H1 (cell line): ENCODE results near the gene WDR33. TPM values are rescaled to one million over a fixed set of nuclear protein-coding genes. Genes with fewer than 3 reads are reported as not detected.
A peak's percentile ranks its signal among the peaks of the same experiment; 100 is the strongest.

Experiments used
- CTCF ChIA-PET: fragments of 300-600 bp; sonication (Branson Sonifier 250); formaldehyde crosslinking; loops from one replicate; lab custom pipeline; 2021; ENCODE audit not compliant: partially characterized antibody; lab: Charles Lee
- POLR2A ChIA-PET: fragments of 300-600 bp; sonication (Branson Sonifier 250); formaldehyde crosslinking; loops from one replicate; lab custom pipeline; 2021; ENCODE audit warnings: inconsistent platforms; ENCODE audit not compliant: partially characterized antibody; lab: Charles Lee
- DNase-seq, 2 experiments: peaks; one replicate each; pipeline versions ENCODE4 v3.0.0 to v3.0.0-alpha.2; 2010 to 2022; ENCODE audit warnings: low spot score in 2 of 2, low read depth in 1 of 2, mixed read lengths in 1 of 2
- FAIRE-seq: peaks from 2 replicates; lab custom pipeline; 2011; peaks lifted over from hg19 to GRCh38; lab: Jason Lieb, UNC
- H2AFZ ChIP-seq: 2 replicates; pipeline ENCODE4 v1.8.1; 2012; ENCODE audit warnings: low read length, inconsistent platforms
- H2AK5ac ChIP-seq: 2 replicates; pipeline ENCODE4 v1.6.1; 2013; ENCODE audit warnings: low read depth, low read length
- H2BK120ac ChIP-seq: replicated peaks from 2 replicates; pipeline ENCODE3; 2013; ENCODE audit warnings: low read depth, low read length, inconsistent platforms
- H2BK12ac ChIP-seq: 2 replicates; pipeline ENCODE4 v1.6.1; 2013; ENCODE audit warnings: low read depth, low read length
- H2BK15ac ChIP-seq: 2 replicates; pipeline ENCODE4 v1.6.1; 2013; ENCODE audit warnings: low read length
- H2BK20ac ChIP-seq: 2 replicates; pipeline ENCODE4 v1.6.1; 2013; ENCODE audit warnings: low read length
- H2BK5ac ChIP-seq: 2 replicates; pipeline ENCODE4 v1.6.1; 2013; ENCODE audit warnings: low read depth, low read length
- H3K14ac ChIP-seq: 2 replicates; pipeline ENCODE4 v1.6.1; 2013; ENCODE audit warnings: inconsistent platforms; ENCODE audit not compliant: insufficient read length
- H3K18ac ChIP-seq: 2 replicates; pipeline ENCODE4 v1.6.1; 2013; ENCODE audit warnings: low read length; ENCODE audit errors: extremely low read depth
- H3K23ac ChIP-seq: 2 replicates; pipeline ENCODE4 v1.6.1; 2013; ENCODE audit warnings: inconsistent platforms; ENCODE audit not compliant: insufficient read length
- H3K23me2 ChIP-seq: 2 replicates; pipeline ENCODE4 v1.6.1; 2013; ENCODE audit warnings: low read depth, low read length
- H3K27ac ChIP-seq: 2 replicates; pipeline ENCODE4 v1.6.1; 2011; ENCODE audit warnings: low read depth, low read length, inconsistent platforms
- H3K27me3 ChIP-seq, 4 experiments: replicated peaks in 1 of 4; 1 replicate in 1 of 4; 2 replicates in 3 of 4; pipeline versions ENCODE4 v1.6.1 to v1.8.1; 2011 to 2013; ENCODE audit warnings: low read length in 3 of 4, mild to moderate bottlenecking in 3 of 4, inconsistent platforms in 2 of 4, mixed read lengths in 2 of 4, moderate library complexity in 1 of 4; ENCODE audit not compliant: control insufficient read depth in 3 of 4, insufficient read depth in 3 of 4; ENCODE audit errors: extremely low read depth in 1 of 4
- H3K36me3 ChIP-seq, 4 experiments: 2 replicates each; pipeline versions ENCODE4 v1.6.1 to v1.8.1; 2011 to 2013; ENCODE audit warnings: mild to moderate bottlenecking in 4 of 4, low read length in 3 of 4, moderate library complexity in 2 of 4, control low read depth in 1 of 4, inconsistent platforms in 1 of 4; ENCODE audit not compliant: insufficient read depth in 4 of 4, control insufficient read depth in 2 of 4
- H3K4ac ChIP-seq: replicated peaks from 2 replicates; pipeline ENCODE3; 2013; ENCODE audit warnings: low read length, low read depth, mixed read lengths, inconsistent platforms; ENCODE audit not compliant: insufficient read length
- H3K4me1 ChIP-seq, 4 experiments: replicated peaks in 1 of 4; 1 replicate in 1 of 4; 2 replicates in 3 of 4; pipeline versions ENCODE4 v1.6.1 to v1.8.1; 2011 to 2013; ENCODE audit warnings: low read length in 3 of 4, inconsistent platforms in 2 of 4, mixed read lengths in 1 of 4; ENCODE audit not compliant: insufficient read depth in 4 of 4, control insufficient read depth in 3 of 4
- H3K4me2 ChIP-seq, 2 experiments: 2 replicates each; pipeline versions ENCODE4 v1.6.1 to v1.8.1; 2011 to 2013; ENCODE audit warnings: low read depth in 2 of 2, low read length in 2 of 2, control low read depth in 1 of 2, inconsistent platforms in 1 of 2, mild to moderate bottlenecking in 1 of 2; ENCODE audit not compliant: insufficient read depth in 1 of 2
- H3K4me3 ChIP-seq, 4 experiments: fragments of 200-600, 300-600 bp in 1 of 4; sonication (generic), shearing (Covaris generic), sonication (Bioruptor Twin) in 1 of 4; 2 replicates each; pipeline versions ENCODE4 v1.5.1 to v1.8.1; 2011 to 2016; ENCODE audit warnings: low read length in 4 of 4, low read depth in 3 of 4, control low read depth in 2 of 4, inconsistent platforms in 2 of 4, mild to moderate bottlenecking in 2 of 4, mixed read lengths in 1 of 4, moderate library complexity in 1 of 4; ENCODE audit not compliant: insufficient read depth in 2 of 4; ENCODE audit errors: extremely low read depth in 1 of 4
- H3K56ac ChIP-seq: replicated peaks from 2 replicates; pipeline ENCODE3; 2013; ENCODE audit warnings: low read depth, mild to moderate bottlenecking, mixed read lengths, low read length, inconsistent platforms; ENCODE audit not compliant: insufficient read length
- H3K79me1 ChIP-seq: 2 replicates; pipeline ENCODE4 v1.6.1; 2013; ENCODE audit warnings: low read depth, low read length, control low read depth
- H3K79me2 ChIP-seq, 2 experiments: 2 replicates each; pipeline versions ENCODE4 v1.6.1 to v1.8.1; 2012 to 2013; ENCODE audit warnings: low read length in 2 of 2, mild to moderate bottlenecking in 2 of 2, inconsistent platforms in 1 of 2; ENCODE audit not compliant: insufficient read depth in 2 of 2, control insufficient read depth in 1 of 2
- H3K9ac ChIP-seq, 4 experiments: replicated peaks in 1 of 4; 1 replicate in 1 of 4; 2 replicates in 3 of 4; pipeline versions ENCODE4 v1.6.1 to v1.8.1; 2011 to 2013; ENCODE audit warnings: low read depth in 3 of 4, low read length in 3 of 4, control low read depth in 2 of 4, mild to moderate bottlenecking in 2 of 4, moderate library complexity in 2 of 4, inconsistent platforms in 1 of 4; ENCODE audit errors: extremely low read depth in 1 of 4
- H3K9me3 ChIP-seq, 2 experiments: 2 replicates each; pipeline versions ENCODE4 v1.6.1 to v1.8.1; 2012 to 2013; ENCODE audit warnings: mild to moderate bottlenecking in 2 of 2, moderate library complexity in 2 of 2, control low read depth in 1 of 2, inconsistent platforms in 1 of 2, low read depth in 1 of 2, low read length in 1 of 2, mixed read lengths in 1 of 2; ENCODE audit not compliant: insufficient read depth in 2 of 2
- H4K20me1 ChIP-seq, 2 experiments: replicated peaks in 1 of 2; 2 replicates each; pipeline versions ENCODE3 to v1.8.1; 2011 to 2013; ENCODE audit warnings: inconsistent platforms in 2 of 2, low read length in 2 of 2, mild to moderate bottlenecking in 1 of 2; ENCODE audit not compliant: insufficient read depth in 2 of 2, control insufficient read depth in 1 of 2
- H4K5ac ChIP-seq: 2 replicates; pipeline ENCODE4 v1.6.1; 2013; ENCODE audit warnings: low read length, low read depth, mixed read lengths, inconsistent platforms; ENCODE audit not compliant: insufficient read length
- H4K8ac ChIP-seq: 2 replicates; pipeline ENCODE4 v1.8.0; 2013; ENCODE audit warnings: mild to moderate bottlenecking, moderate library complexity, low read length, inconsistent platforms; ENCODE audit not compliant: insufficient read depth; ENCODE audit errors: extremely low read depth
- H4K91ac ChIP-seq: replicated peaks from 2 replicates; pipeline ENCODE3; 2013; ENCODE audit warnings: low read length, mixed read lengths, inconsistent platforms; ENCODE audit not compliant: insufficient read length
- CBX8 ChIP-seq: fragments of 300-800, 300-1000 bp; sonication (generic); IDR thresholded peaks from 2 replicates; pipeline ENCODE4 v1.7.1; 2016; ENCODE audit warnings: low read depth, low read length, borderline replicate concordance
- EGR1 ChIP-seq: IDR thresholded peaks from 2 replicates; pipeline ENCODE4 v1.6.1; 2011; ENCODE audit warnings: low read depth, low read length, borderline replicate concordance
- EZH2 ChIP-seq: fragments of 200-600 bp; sonication (generic); IDR thresholded peaks from 2 replicates; pipeline ENCODE4 v1.7.1; 2012; ENCODE audit warnings: low read depth, mild to moderate bottlenecking, moderate library complexity, low read length, inconsistent platforms; ENCODE audit not compliant: severe bottlenecking
- KDM4A ChIP-seq: IDR thresholded peaks from one replicate; pipeline ENCODE4 v1.7.1; 2012; ENCODE audit warnings: low read depth, mild to moderate bottlenecking, moderate library complexity, low read length, inconsistent platforms; ENCODE audit not compliant: severe bottlenecking
- RNF2 ChIP-seq: fragments of 200-900, 300-1000 bp; sonication (generic); IDR thresholded peaks from 2 replicates; pipeline ENCODE4 v1.7.1; 2016; ENCODE audit warnings: borderline replicate concordance, low read depth, mild to moderate bottlenecking, antibody characterized with exemption, low read length; ENCODE audit not compliant: poor library complexity, severe bottlenecking; ENCODE audit errors: missing control alignments
- SP1 ChIP-seq: IDR thresholded peaks from 2 replicates; pipeline ENCODE4 v1.6.1; 2011; ENCODE audit warnings: low read depth, low read length
- SP4 ChIP-seq: IDR thresholded peaks from 2 replicates; pipeline ENCODE4 v1.6.1; 2012; ENCODE audit warnings: low read length, inconsistent platforms
- TAF7 ChIP-seq: optimal IDR thresholded peaks from 2 replicates; pipeline ENCODE3; 2011; ENCODE audit warnings: low read depth, mild to moderate bottlenecking, inconsistent platforms, low read length, moderate library complexity, borderline replicate concordance
- ZNF274 ChIP-seq: IDR thresholded peaks from 2 replicates; pipeline ENCODE4 v1.7.0; 2012; ENCODE audit warnings: low read length, borderline replicate concordance; ENCODE audit errors: extremely low read depth
- WGBS, 2 experiments: shearing (Covaris generic) in 1 of 2; methylation state at CpG; one replicate each; pipeline versions ENCODE4 v1.1.6 to v1.1.7; 2013 to 2015; ENCODE audit warnings: low lambda C conversion rate in 2 of 2, mixed read lengths in 2 of 2, inconsistent platforms in 1 of 2, low coverage in 1 of 2, missing lambda C conversion rate in 1 of 2; ENCODE audit not compliant: insufficient replicate concordance in 2 of 2, insufficient coverage in 1 of 2, insufficient read length in 1 of 2; ENCODE audit errors: extremely low coverage in 1 of 2, missing lambda C conversion rate in 1 of 2; 5-methylcytosine and 5-hydroxymethylcytosine counted together
- polyA plus RNA-seq, 7 experiments: library from polyadenylated mRNA; depleted of rRNA in 3 of 7; stranded (reverse) in 5 of 7; unstranded in 2 of 7; fragments of >200 nt in 5 of 7; fragments of 200-250 nt in 2 of 7; gene quantifications; 1 replicate in 5 of 7; 2 replicates in 1 of 7; 4 replicates in 1 of 7; pipeline versions ENCODE4 v1.2.1 to v1.2.3, GENCODE V29; 2011 to 2013; ENCODE audit warnings: missing spikeins in 2 of 7, mixed read lengths in 2 of 7
- total RNA-seq: library from RNA; stranded (reverse); fragmentation: NEBNext Ultra II Directional; extraction: Animal tissue kit (Norgen Biotek cat#: 25700); gene quantifications from 2 replicates; pipeline ENCODE4 v1.2.1, GENCODE V29; 2021
- TF ChIP-seq, protein P1 (sequence below): IDR thresholded peaks from 2 replicates; pipeline ENCODE4 v1.6.1; 2012; ENCODE audit warnings: inconsistent platforms

WDR33 gene
- total and polyA plus RNA-seq, 2 of the 8 experiments (the other 6 are each of a cell fraction or from before 2014, with no cell fraction given): 18.1 to 82.7 TPM

- H2AK5ac ChIP-seq: no peak overlapping the region
- peak overlapping the region; percentile 91; the same call in 1 of the 2 replicates for H2AFZ ChIP-seq
- no peaks in the 10 kb centered on the region for H3K36me3 ChIP-seq
- H2BK20ac ChIP-seq: no peak overlapping the region
- peak overlapping the region; percentile 83; the same call in 1 of the 2 replicates for H3K18ac ChIP-seq
- H4K20me1 ChIP-seq: no peaks in the 10 kb centered on the region
- H4K91ac ChIP-seq: no peak overlapping the region
- H3K4me3 ChIP-seq: peak overlapping the region; percentile 25 to 63 (median 45)
- no peak overlapping the region for H3K23ac ChIP-seq
- H3K9me3 ChIP-seq: no peaks in the 10 kb centered on the region
- no peaks in the 10 kb centered on the region for H3K79me2 ChIP-seq
- no peaks in the 10 kb centered on the region for H3K79me1 ChIP-seq
- 22% methylated on average over 34 of the region's 69 CpGs; no CpG with 5 or more reads in 1 of the 2 experiments for WGBS, 2 experiments
- H4K5ac ChIP-seq: no peak overlapping the region
- no peak overlapping the region for H2BK15ac ChIP-seq
- ChIA-PET CTCF (interaction anchor here (0.6 to 2.6 kb wide), 8 partner anchors 12 to 245 kb away, joined by 3 to 11 read pairs (median 4); no protein-coding TSS in a partner anchor), POLR2A (interaction anchor here (1.1 to 3.8 kb wide), 2 partner anchors 11 to 147 kb away, joined by 3 to 21 read pairs; partner anchors contain the start of genes LIMS2 and WDR33)
- no peak overlapping the region for H3K56ac ChIP-seq
- no peak overlapping the region for H3K14ac ChIP-seq
- no peak overlapping the region for H2BK120ac ChIP-seq
- no peak overlapping the region for H2BK5ac ChIP-seq
- peak overlapping the region in 2 of 4 experiments; percentile 20 to 67; a peak in 3 of 7 replicates for H3K9ac ChIP-seq
- DNase-seq (no peak), FAIRE-seq (no peak)
- H3K23me2 ChIP-seq: peaks cover 3% of the 10 kb centered on the region; the same call in 1 of the 2 replicates
- peak overlapping the region; percentile 63 for H3K4ac ChIP-seq
- no peak overlapping the region for H3K27ac ChIP-seq
- H4K8ac ChIP-seq: peak overlapping the region; percentile 76; the same call in 1 of the 2 replicates
- no peak overlapping the region for H2BK12ac ChIP-seq
- peaks cover 0 to 3% (median 0%) of the 10 kb centered on the region in 4 experiments; a peak in 3 of 7 replicates for H3K4me1 ChIP-seq
- H3K27me3 ChIP-seq: peaks cover 9 to 33% (median 25%) of the 10 kb centered on the region in 4 experiments
- peak overlapping the region; percentile 43 to 71 for H3K4me2 ChIP-seq
- TF ChIP-seq, protein P1, sequence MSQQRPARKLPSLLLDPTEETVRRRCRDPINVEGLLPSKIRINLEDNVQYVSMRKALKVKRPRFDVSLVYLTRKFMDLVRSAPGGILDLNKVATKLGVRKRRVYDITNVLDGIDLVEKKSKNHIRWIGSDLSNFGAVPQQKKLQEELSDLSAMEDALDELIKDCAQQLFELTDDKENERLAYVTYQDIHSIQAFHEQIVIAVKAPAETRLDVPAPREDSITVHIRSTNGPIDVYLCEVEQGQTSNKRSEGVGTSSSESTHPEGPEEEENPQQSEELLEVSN: no peak
- TF ChIP-seq EZH2 (peak; percentile 47), ZNF274 (no peak), SP4 (no peak), RNF2 (no peak), TAF7 (no peak), KDM4A (peak; percentile 89), SP1 (no peak), EGR1 (no peak), CBX8 (no peak)
Observed at GRCh38 chr2:127664065-127664894, 146.7 kb downstream of the WDR33 start.
